Measurements from ENCODE around the gene EGR1.

Gene EGR1

DNA sequence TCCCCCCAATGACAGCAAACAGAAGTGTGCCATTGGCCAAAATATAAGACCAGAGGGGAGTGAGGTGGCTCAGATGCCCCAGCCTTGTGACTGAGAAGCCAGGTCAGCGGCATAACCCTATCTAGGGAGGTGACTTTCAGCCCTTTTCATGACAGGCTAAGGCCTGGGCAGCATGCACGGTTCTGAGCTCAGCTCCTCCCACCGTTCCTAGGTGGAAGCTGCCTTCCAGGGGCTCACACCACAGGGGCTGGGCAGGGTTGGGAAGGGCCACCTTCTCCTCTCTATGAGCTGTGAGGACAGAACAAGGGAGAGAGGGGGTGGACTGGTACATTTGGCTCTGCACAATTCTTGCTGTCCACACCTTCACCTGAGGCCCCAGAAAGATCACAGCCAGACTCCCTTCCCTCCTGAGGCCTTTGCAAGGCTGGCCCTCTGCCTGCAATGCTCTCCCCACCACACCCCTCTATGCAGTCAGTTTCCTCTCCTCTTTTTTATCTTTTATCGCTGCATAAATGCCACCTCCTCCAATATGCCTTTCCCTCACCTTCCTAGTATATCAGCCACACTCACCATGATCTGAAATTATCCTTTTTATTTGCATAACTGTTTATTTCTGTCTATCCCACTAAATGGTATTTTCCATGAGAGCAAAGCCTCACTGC, 5.1 kb upstream of the EGR1 start:
- TF ChIP-seq, protein P1, sequence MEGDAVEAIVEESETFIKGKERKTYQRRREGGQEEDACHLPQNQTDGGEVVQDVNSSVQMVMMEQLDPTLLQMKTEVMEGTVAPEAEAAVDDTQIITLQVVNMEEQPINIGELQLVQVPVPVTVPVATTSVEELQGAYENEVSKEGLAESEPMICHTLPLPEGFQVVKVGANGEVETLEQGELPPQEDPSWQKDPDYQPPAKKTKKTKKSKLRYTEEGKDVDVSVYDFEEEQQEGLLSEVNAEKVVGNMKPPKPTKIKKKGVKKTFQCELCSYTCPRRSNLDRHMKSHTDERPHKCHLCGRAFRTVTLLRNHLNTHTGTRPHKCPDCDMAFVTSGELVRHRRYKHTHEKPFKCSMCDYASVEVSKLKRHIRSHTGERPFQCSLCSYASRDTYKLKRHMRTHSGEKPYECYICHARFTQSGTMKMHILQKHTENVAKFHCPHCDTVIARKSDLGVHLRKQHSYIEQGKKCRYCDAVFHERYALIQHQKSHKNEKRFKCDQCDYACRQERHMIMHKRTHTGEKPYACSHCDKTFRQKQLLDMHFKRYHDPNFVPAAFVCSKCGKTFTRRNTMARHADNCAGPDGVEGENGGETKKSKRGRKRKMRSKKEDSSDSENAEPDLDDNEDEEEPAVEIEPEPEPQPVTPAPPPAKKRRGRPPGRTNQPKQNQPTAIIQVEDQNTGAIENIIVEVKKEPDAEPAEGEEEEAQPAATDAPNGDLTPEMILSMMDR (IDR thresholded peaks at IDR 0.05; ENCODE audit: insufficient read depth, missing control alignments) = no peak
- no peak for DNase-seq (ENCODE audit: insufficient read length, low spot score)
- FAIRE-seq = no peak

DNA sequence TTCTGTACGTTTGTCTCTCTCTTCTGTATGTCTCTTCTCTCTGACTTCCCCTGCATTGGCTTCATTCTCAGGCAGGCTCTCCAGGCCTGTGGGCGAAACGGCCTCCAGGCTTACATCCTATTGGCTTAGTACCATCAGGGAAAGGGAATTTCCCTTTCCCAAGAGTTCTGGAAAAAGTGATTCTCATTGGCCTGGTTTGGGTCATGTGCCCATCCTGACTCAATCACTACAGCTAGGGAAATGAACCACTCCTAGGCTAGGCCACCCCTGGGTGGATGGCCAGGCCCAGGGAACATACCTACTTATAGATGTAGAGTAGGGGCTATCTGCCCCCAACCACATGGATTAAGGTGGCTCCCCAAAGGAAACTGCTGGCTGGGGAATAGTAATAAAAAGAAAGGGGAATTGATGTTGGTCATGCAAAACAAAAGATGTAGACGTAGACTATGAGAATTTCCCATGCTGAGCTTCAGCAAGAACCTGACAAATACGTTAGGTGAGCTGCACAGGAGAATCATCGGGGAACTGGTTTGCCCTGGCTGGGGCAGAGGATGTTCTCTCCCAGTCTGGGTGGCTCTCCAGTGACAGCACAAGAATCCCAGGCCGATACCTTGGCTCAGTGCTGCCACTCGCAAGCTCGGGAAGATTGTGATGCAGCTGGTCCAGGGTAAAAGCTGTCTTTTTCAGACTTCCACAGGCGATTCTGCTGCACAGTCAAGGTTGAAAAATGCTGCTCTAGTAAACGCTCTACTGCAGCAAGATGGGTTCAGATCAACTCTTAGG, 3.7 kb upstream of the EGR1 start:
- no peak for DNase-seq (ENCODE audit: insufficient read length, low spot score)

DNA sequence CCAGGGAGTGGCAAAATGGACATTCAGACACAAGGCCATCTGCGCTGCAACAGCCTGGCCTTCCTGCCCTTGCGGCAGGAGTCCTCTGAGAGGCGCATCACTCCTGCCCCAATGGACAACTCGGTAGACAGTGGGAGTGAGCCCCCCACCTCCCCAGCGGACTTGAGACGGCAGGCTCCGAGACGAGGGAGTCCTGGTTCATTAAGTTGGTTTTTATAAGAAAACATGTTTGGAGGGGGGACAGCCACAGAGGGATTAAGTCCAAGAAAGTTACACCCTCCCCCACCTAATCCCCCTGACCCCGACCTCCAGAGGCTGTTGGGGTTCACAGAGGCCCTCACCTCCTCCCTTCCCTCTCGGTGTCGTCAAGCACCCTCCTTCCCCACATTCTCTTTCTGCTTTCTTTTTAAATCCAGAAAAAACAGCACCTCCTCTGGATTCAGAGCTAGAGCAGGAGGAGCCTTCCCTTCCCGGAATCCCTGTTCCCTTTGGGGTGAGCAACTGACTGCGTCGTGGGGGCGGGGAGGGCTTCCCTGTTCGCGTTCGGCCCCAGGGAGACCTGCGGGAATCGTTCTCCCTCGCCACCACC, 1.8 kb upstream of the EGR1 start:
- DNase-seq (ENCODE audit: insufficient read length, low spot score) = no peak
- TF ChIP-seq, protein P1 (IDR thresholded peaks at IDR 0.05; ENCODE audit: insufficient read depth, missing control alignments) = no peak
- FAIRE-seq = no peak

More for the DNA sequence above, 3.7 kb upstream of the EGR1 start:
- TF ChIP-seq, protein P1 (IDR thresholded peaks at IDR 0.05; ENCODE audit: insufficient read depth, missing control alignments) = no peak
- FAIRE-seq = no peak

DNA sequence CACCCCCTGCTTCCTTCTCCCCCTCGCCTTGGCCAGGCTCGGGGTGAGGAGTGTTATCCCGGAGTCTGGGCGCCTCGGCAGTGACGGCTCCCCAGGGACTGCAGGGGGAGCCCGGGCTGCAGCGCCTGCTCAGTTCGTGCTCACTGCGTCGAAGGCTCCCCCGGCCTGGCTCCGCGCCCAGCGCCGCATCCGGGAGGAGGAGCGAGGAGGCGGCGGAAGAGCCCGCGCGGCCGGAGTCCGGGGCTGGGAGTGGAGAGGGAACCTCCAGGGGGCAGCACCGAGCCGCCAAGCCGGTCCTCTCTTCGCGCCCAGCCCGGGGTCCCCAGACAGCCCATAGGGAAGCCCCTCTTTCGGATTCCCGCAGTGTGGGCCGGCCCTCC, 1.3 kb upstream of the EGR1 start:
- FAIRE-seq = no peak

DNA sequence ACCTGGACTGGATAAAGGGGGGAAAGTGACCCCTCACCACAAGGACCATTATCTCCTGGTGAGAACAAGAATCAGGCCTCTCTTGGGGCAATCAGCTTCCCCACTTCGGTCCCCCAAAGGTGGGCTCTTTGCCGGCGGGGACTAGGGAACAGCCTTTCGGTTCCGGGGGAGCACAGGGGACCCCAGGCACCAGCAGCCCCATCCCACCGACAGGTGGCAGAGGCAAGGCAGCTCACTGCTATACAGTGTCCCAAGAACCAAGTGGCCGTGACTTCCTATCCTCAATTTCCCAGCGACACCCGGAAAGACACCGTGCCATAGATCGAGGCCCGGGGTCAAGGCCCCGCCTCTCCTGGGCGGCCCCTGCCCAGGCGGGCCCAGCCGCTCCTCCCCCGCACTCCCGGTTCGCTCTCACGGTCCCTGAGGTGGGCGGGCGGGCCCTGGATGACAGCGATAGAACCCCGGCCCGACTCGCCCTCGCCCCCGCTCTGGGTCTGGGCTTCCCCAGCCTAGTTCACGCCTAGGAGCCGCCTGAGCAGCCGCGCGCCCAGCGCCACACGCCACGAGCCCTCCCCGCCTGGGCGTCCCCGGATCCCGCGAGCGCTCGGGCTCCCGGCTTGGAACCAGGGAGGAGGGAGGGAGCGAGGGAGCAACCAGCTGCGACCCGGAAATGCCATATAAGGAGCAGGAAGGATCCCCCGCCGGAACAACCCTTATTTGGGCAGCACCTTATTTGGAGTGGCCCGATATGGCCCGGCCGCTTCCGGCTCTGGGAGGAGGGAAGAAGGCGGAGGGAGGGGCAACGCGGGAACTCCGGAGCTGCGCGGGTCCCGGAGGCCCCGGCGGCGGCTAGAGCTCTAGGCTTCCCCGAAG, 655 bp upstream of the EGR1 start:
- TF ChIP-seq, protein P1 (IDR thresholded peaks at IDR 0.05; ENCODE audit: insufficient read depth, missing control alignments) = no peak
- FAIRE-seq (no peak), DNase-seq (ENCODE audit: insufficient read length, low spot score) (peak; percentile 72)

More for the DNA sequence above, 1.3 kb upstream of the EGR1 start:
- peak; percentile 88 for DNase-seq (ENCODE audit: insufficient read length, low spot score)
- TF ChIP-seq, protein P1 (IDR thresholded peaks at IDR 0.05; ENCODE audit: insufficient read depth, missing control alignments) = peak; percentile 59

DNA sequence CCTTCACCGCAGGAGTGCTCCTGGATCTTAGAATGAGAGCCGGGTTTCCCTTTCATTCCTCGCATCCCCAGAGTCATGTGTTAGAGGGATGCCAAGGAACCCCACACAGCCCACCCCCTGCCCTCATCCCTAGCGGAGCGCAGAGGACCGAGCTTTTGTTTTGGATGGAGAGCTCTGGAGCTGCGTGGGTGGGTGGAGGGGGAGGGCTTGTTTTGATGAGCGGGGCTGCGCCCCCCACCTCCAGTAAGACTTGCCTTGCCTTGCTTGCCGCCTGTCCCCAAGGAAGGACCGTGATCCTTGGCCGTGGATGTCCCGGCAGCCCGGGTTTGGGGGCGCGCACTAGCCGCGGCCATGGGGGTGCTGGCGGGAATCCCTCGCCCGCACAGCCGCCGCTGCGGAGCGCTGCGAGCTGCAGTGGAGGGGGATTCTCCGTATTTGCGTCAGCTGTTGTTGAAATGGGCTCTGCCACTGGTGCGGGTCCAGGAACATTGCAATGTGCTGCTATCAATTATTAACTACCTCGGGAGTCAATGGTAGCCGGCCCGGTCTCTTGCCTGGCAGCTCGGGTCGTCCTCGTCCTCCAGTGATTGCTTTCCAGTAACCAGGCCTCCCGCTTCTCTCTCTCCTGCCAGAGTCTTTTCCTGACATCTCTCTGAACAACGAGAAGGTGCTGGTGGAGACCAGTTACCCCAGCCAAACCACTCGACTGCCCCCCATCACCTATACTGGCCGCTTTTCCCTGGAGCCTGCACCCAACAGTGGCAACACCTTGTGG, 1.0 kb downstream of the EGR1 start:
- no peak for FAIRE-seq
- no peak for DNase-seq (ENCODE audit: insufficient read length, low spot score)
- TF ChIP-seq, protein P1 (IDR thresholded peaks at IDR 0.05; ENCODE audit: insufficient read depth, missing control alignments) = no peak

Measured in D721Med (cell line).